DMS79 treated with DMSO at 0.1 percent for 48 hours (cell line): ENCODE results near the gene SMPD3.
A peak's percentile ranks its signal among the peaks of the same experiment; 100 is the strongest.

ENCODE experiments used
- DNase-seq: peaks from one replicate; lab custom pipeline; 2025; lab: John Stamatoyannopoulos, UW

Gene SMPD3

GRCh38 chr16:68434624-68435210, 13.6 kb downstream of the SMPD3 start:
- DNase-seq, result no peak

- DNase-seq, result no peak
Measured at GRCh38 chr16:68433316-68433715, 15.0 kb downstream of the SMPD3 start.

GRCh38 chr16:68432701-68433100, 15.6 kb downstream of the SMPD3 start:
- no peak for DNase-seq

- DNase-seq, result no peak
Measured at GRCh38 chr16:68429076-68429854, 19.0 kb downstream of the SMPD3 start.

GRCh38 chr16:68427649-68428303, 20.5 kb downstream of the SMPD3 start:
- DNase-seq, result no peak

- DNase-seq, result no peak
Measured at GRCh38 chr16:68426347-68426652, 22.0 kb downstream of the SMPD3 start.

GRCh38 chr16:68425498-68426346, 22.6 kb downstream of the SMPD3 start:
- DNase-seq, result no peak

- no peak for DNase-seq
Measured at GRCh38 chr16:68423771-68424170, 24.5 kb downstream of the SMPD3 start.

- no peak for DNase-seq
Measured at GRCh38 chr16:68422396-68422960, 25.8 kb downstream of the SMPD3 start.

- DNase-seq, result peak; percentile 16
Measured at GRCh38 chr16:68421076-68421475, 27.2 kb downstream of the SMPD3 start.

- DNase-seq, result peak; percentile 94
Measured at GRCh38 chr16:68420366-68420942, 27.9 kb downstream of the SMPD3 start.

GRCh38 chr16:68417711-68418301, 30.5 kb downstream of the SMPD3 start:
- peak; percentile 97 for DNase-seq

GRCh38 chr16:68416057-68417046, 32.0 kb downstream of the SMPD3 start:
- peak; percentile 73 for DNase-seq

- no peak for DNase-seq
Measured at GRCh38 chr16:68414581-68414980, 33.7 kb downstream of the SMPD3 start.

GRCh38 chr16:68412061-68412460, 36.2 kb downstream of the SMPD3 start:
- DNase-seq, result no peak

GRCh38 chr16:68411086-68411485, 37.2 kb downstream of the SMPD3 start:
- DNase-seq, result no peak

- no peak for DNase-seq
Measured at GRCh38 chr16:68408967-68409366, 39.3 kb downstream of the SMPD3 start.

- no peak for DNase-seq
Measured at GRCh38 chr16:68408428-68408827, 39.9 kb downstream of the SMPD3 start.

- DNase-seq, result peak; percentile 77
Measured at GRCh38 chr16:68406458-68407152, 41.7 kb downstream of the SMPD3 start.
